ENCODE measurements around the gene ELMO1. TPM values are rescaled to one million over a fixed set of nuclear protein-coding genes. Genes with fewer than 3 reads are reported as not detected.

The ELMO1 gene
- total RNA-seq, 1 experiment from 2014 or later: 1.1 TPM

GRCh38 chr7:36946401-36946739 is 502.3 kb downstream of the ELMO1 start:
- Histone ChIP-seq H3K9me2 (ENCODE audit: insufficient read depth) (no peaks in the 10 kb centered on the region), H3K4me1 (ENCODE audit: control insufficient read depth in 1 of 2, insufficient read depth in 2 of 2, low read length in 2 of 2) (no peaks in the 10 kb centered on the region), H4K20me1 (ENCODE audit: insufficient read depth) (no peaks in the 10 kb centered on the region), H2AFZ (ENCODE audit: low read depth, low read length, poor library complexity, severe bottlenecking) (no peak overlapping the region), H3K9me3 (ENCODE audit: control insufficient read depth in 1 of 2, insufficient read depth in 1 of 2, low read depth in 1 of 2, low read length in 2 of 2) (no peaks in the 10 kb centered on the region), H3K9ac (ENCODE audit: low read length) (no peak overlapping the region), H3K4me3 (replicated peaks in 1 of 2; ENCODE audit: low read depth in 1 of 2, low read length in 2 of 2) (no peak overlapping the region), H3K27me3 (ENCODE audit: insufficient read depth, low read length) (no peaks in the 10 kb centered on the region; the same call in 1 of the 2 replicates), H3K27ac (ENCODE audit: low read depth, low read length) (no peak overlapping the region), H3K36me3 (ENCODE audit: control insufficient read depth in 1 of 2, insufficient read depth in 2 of 2, low read length in 2 of 2) (no peaks in the 10 kb centered on the region), H3K79me2 (ENCODE audit: insufficient read depth, low read length) (no peaks in the 10 kb centered on the region), H3K4me2 (ENCODE audit: low read length) (no peak overlapping the region)
- POLR2A ChIA-PET: no interaction called here
- DNase-seq (ENCODE audit: low read depth, low spot score) (no peak), ATAC-seq (no peak)
- intact Hi-C loops (cut with micrococcal nuclease): no loop called here
- CTCF ChIA-PET: no interaction called here
- RAD21 ChIA-PET (ENCODE audit: low non-redundant PET in 1 of 2, low total read pairs in 2 of 2, uncharacterized antibody in 2 of 2, unreplicated experiment in 2 of 2): no interaction called here
- TF ChIP-seq CEBPB (IDR thresholded peaks at IDR 0.05; ENCODE audit: low read depth): no peak
- TF ChIP-seq RAD21 (IDR thresholded peaks at IDR 0.05; ENCODE audit: low read depth): no peak
- TF ChIP-seq JUND (IDR thresholded peaks at IDR 0.05): no peak
- no peak for TF ChIP-seq ZFX (IDR thresholded peaks at IDR 0.05)
- TF ChIP-seq, protein P1, sequence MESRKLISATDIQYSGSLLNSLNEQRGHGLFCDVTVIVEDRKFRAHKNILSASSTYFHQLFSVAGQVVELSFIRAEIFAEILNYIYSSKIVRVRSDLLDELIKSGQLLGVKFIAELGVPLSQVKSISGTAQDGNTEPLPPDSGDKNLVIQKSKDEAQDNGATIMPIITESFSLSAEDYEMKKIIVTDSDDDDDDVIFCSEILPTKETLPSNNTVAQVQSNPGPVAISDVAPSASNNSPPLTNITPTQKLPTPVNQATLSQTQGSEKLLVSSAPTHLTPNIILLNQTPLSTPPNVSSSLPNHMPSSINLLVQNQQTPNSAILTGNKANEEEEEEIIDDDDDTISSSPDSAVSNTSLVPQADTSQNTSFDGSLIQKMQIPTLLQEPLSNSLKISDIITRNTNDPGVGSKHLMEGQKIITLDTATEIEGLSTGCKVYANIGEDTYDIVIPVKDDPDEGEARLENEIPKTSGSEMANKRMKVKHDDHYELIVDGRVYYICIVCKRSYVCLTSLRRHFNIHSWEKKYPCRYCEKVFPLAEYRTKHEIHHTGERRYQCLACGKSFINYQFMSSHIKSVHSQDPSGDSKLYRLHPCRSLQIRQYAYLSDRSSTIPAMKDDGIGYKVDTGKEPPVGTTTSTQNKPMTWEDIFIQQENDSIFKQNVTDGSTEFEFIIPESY (IDR thresholded peaks at IDR 0.05; ENCODE audit: extremely low read depth, insufficient replicate concordance, low read length): no peak
- TF ChIP-seq SIN3A (IDR thresholded peaks at IDR 0.05; ENCODE audit: low read depth): no peak
- no TSS peak for BruUV-seq (replicated peaks)

- Histone ChIP-seq H3K4me3 (replicated peaks in 1 of 2; ENCODE audit: low read depth in 1 of 2, low read length in 2 of 2) (no peak overlapping the region), H4K20me1 (ENCODE audit: insufficient read depth) (no peaks in the 10 kb centered on the region), H3K4me2 (ENCODE audit: low read length) (no peak overlapping the region), H3K9me2 (ENCODE audit: insufficient read depth) (no peaks in the 10 kb centered on the region), H3K27me3 (ENCODE audit: insufficient read depth, low read length) (no peaks in the 10 kb centered on the region; the same call in 1 of the 2 replicates), H3K79me2 (ENCODE audit: insufficient read depth, low read length) (no peaks in the 10 kb centered on the region), H3K9me3 (ENCODE audit: control insufficient read depth in 1 of 2, insufficient read depth in 1 of 2, low read depth in 1 of 2, low read length in 2 of 2) (no peaks in the 10 kb centered on the region), H3K4me1 (ENCODE audit: control insufficient read depth in 1 of 2, insufficient read depth in 2 of 2, low read length in 2 of 2) (no peaks in the 10 kb centered on the region), H2AFZ (ENCODE audit: low read depth, low read length, poor library complexity, severe bottlenecking) (no peak overlapping the region), H3K9ac (ENCODE audit: low read length) (no peak overlapping the region), H3K36me3 (ENCODE audit: control insufficient read depth in 1 of 2, insufficient read depth in 2 of 2, low read length in 2 of 2) (no peaks in the 10 kb centered on the region), H3K27ac (ENCODE audit: low read depth, low read length) (no peak overlapping the region)
- ChIA-PET POLR2A (no interaction called here), RAD21 (ENCODE audit: low non-redundant PET in 1 of 2, low total read pairs in 2 of 2, uncharacterized antibody in 2 of 2, unreplicated experiment in 2 of 2) (no interaction called here), CTCF (no interaction called here)
- DNase-seq (ENCODE audit: low read depth, low spot score) (no peak), ATAC-seq (no peak)
- intact Hi-C loops (cut with micrococcal nuclease): no loop called here
- TF ChIP-seq, protein P1 (IDR thresholded peaks at IDR 0.05; ENCODE audit: extremely low read depth, insufficient replicate concordance, low read length): no peak
- TF ChIP-seq YY1 (IDR thresholded peaks at IDR 0.05; ENCODE audit: extremely low read depth, insufficient replicate concordance, low read depth, low read length) (no peak), SIN3A (IDR thresholded peaks at IDR 0.05; ENCODE audit: low read depth) (no peak), ELF1 (IDR thresholded peaks at IDR 0.05; ENCODE audit: borderline replicate concordance, low read depth) (no peak)
- no TSS peak for BruUV-seq (replicated peaks)
These were observed 502.9 kb downstream of the ELMO1 start for GRCh38 chr7:36945612-36946400.
